OCI-LY7 (cell line): ENCODE measurements around the gene ARRDC2. TPM values are rescaled to one million over a fixed set of nuclear protein-coding genes. Genes with fewer than 3 reads are reported as not detected.

Experiments
- BruUV-seq: library from RNA; stranded (reverse); fragments of 400-500 nt; replicated peaks from 2 replicates; lab custom pipeline; 2021; lab: Mats Ljungman, UMichigan
- CTCF ChIA-PET: fragments of 300-600 bp; sonication (Branson Sonifier 250); formaldehyde crosslinking; loops from one replicate; lab custom pipeline; 2022; ENCODE audit warnings: antibody characterized with exemption; ENCODE audit not compliant: unreplicated experiment; lab: Charles Lee
- POLR2A ChIA-PET: fragments of 300-600 bp; sonication (Branson Sonifier 250); formaldehyde crosslinking; loops from one replicate; lab custom pipeline; 2022; ENCODE audit warnings: antibody characterized with exemption; lab: Charles Lee
- DNase-seq: peaks from one replicate; pipeline ENCODE4 v3.0.0-alpha.2; 2015; ENCODE audit warnings: low spot score
- H2AFZ ChIP-seq: fragments of 200-600 bp; sonication (generic), shearing (Covaris generic); 2 replicates; pipeline ENCODE4 v1.6.1; 2014; ENCODE audit warnings: mild to moderate bottlenecking, antibody characterized with exemption, low read length, moderate library complexity
- H3K27ac ChIP-seq: fragments of 200-600 bp; sonication (generic); 2 replicates; pipeline ENCODE4 v1.5.1; 2014; ENCODE audit warnings: mixed run types, low read depth, mild to moderate bottlenecking, moderate library complexity, low read length, inconsistent platforms; ENCODE audit not compliant: poor library complexity, severe bottlenecking
- H3K36me3 ChIP-seq: fragments of 200-600 bp; sonication (generic); 2 replicates; pipeline ENCODE4 v1.6.1; 2014; ENCODE audit warnings: mild to moderate bottlenecking, antibody characterized with exemption, low read length, moderate library complexity, mixed read lengths; ENCODE audit not compliant: insufficient read depth
- H3K4me1 ChIP-seq: fragments of 200-600 bp; sonication (generic); 2 replicates; pipeline ENCODE4 v1.5.1; 2014; ENCODE audit warnings: mild to moderate bottlenecking, low read length; ENCODE audit not compliant: insufficient read depth, poor library complexity, severe bottlenecking
- H3K4me2 ChIP-seq: fragments of 200-600 bp; sonication (generic); 2 replicates; pipeline ENCODE4 v1.6.1; 2014; ENCODE audit warnings: mild to moderate bottlenecking, low read length
- H3K4me3 ChIP-seq: fragments of 200-600 bp; sonication (generic); 2 replicates; pipeline ENCODE4 v1.5.1; 2014; ENCODE audit warnings: mild to moderate bottlenecking, low read depth, low read length; ENCODE audit not compliant: poor library complexity, severe bottlenecking
- H3K79me2 ChIP-seq: fragments of 200-600 bp; sonication (generic); 2 replicates; pipeline ENCODE4 v1.6.1; 2016; ENCODE audit warnings: low read depth, mild to moderate bottlenecking, low read length, moderate library complexity, mixed read lengths; ENCODE audit not compliant: insufficient read depth
- H3K9me2 ChIP-seq: fragments of 200-600 bp; sonication (generic); 2 replicates; pipeline ENCODE4 v1.6.1; 2016; ENCODE audit warnings: mild to moderate bottlenecking, low read length, mixed read lengths; ENCODE audit not compliant: insufficient read depth
- H3K9me3 ChIP-seq: fragments of 200-600 bp; sonication (generic); 2 replicates; pipeline ENCODE4 v1.6.1; 2014; ENCODE audit warnings: mild to moderate bottlenecking, mixed run types, low read length, mixed read lengths
- H4K20me1 ChIP-seq: fragments of 200-600 bp; sonication (generic); 2 replicates; pipeline ENCODE4 v1.6.1; 2014; ENCODE audit warnings: mild to moderate bottlenecking, antibody characterized with exemption, low read length, moderate library complexity, mixed read lengths; ENCODE audit not compliant: insufficient read depth
- CTCF ChIP-seq: fragments of 200-600 bp; sonication (generic); conservative IDR thresholded peaks from 2 replicates; pipeline ENCODE4 v1.5.1; 2014; ENCODE audit warnings: mild to moderate bottlenecking, antibody characterized with exemption, low read length, moderate library complexity, mixed read lengths
- EZH2phosphoT487 ChIP-seq: fragments of 200-600 bp; sonication (generic); IDR thresholded peaks from 2 replicates; pipeline ENCODE4 v1.6.1; 2018; ENCODE audit warnings: low read depth, borderline replicate concordance, mild to moderate bottlenecking, mixed run types, antibody characterized with exemption, low read length, moderate library complexity, mixed read lengths
- intact Hi-C: fragments of 100-400 bp; cut with micrococcal nuclease; formaldehyde crosslinking; loops from one replicate; pipeline ENCODE4 v1.10.0; 2022; ENCODE audit not compliant: unreplicated experiment
- total RNA-seq, 2 experiments: library from RNA; depleted of rRNA in 1 of 2; stranded (reverse); fragments of >200 nt in 1 of 2; shearing (Covaris generic) in 1 of 2; gene quantifications; 2 replicates each; pipeline ENCODE4 v1.2.3, GENCODE V29; 2014 to 2022

The ARRDC2 gene
- total RNA-seq, 2 experiments from 2014 or later, result 30.7 TPM

DNA sequence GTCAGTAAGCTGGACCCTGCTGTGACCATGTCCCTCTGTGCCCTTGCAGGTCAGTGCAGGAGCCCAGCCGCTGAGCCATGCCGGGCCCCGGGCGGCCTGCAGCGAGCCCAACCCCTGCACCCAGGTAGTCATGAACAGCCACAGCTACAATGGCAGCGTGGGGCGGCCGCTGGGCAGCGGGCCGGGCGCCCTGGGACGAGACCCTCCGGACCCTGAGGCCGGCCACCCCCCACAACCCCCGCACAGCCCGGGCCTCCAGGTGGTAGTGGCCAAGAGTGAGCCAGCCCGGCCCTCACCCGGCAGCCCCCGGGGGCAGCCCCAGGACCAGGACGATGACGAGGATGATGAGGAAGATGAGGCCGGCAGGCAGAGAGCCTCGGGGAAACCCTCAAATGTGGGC is 34.2 kb upstream of the ARRDC2 start:
- CTCF ChIA-PET, result no interaction called here
- H3K79me2 ChIP-seq, result no peaks in the 10 kb centered on the region
- H3K4me2 ChIP-seq, result no peak overlapping the region
- no peak for DNase-seq
- POLR2A ChIA-PET, result no interaction called here
- no TSS peak for BruUV-seq
- H4K20me1 ChIP-seq, result no peaks in the 10 kb centered on the region
- H3K4me3 ChIP-seq, result no peak overlapping the region
- TF ChIP-seq CTCF (no peak), EZH2phosphoT487 (no peak)
- H3K27ac ChIP-seq, result no peak overlapping the region
- no peaks in the 10 kb centered on the region for H3K9me2 ChIP-seq
- H3K9me3 ChIP-seq, result no peaks in the 10 kb centered on the region
- H3K36me3 ChIP-seq, result no peaks in the 10 kb centered on the region
- no peak overlapping the region for H2AFZ ChIP-seq
- no peaks in the 10 kb centered on the region for H3K4me1 ChIP-seq
- intact Hi-C loops, result no loop called here

- no peaks in the 10 kb centered on the region for H3K36me3 ChIP-seq
- H3K4me1 ChIP-seq, result peaks cover 3% of the 10 kb centered on the region
- no peaks in the 10 kb centered on the region for H3K9me3 ChIP-seq
- no peak for DNase-seq
- no peak overlapping the region for H2AFZ ChIP-seq
- H3K27ac ChIP-seq, result no peak overlapping the region
- POLR2A ChIA-PET, result no interaction called here
- no peak overlapping the region for H3K4me3 ChIP-seq
- BruUV-seq, result no TSS peak
- intact Hi-C loops, result no loop called here
- CTCF ChIA-PET, result no interaction called here
- no peaks in the 10 kb centered on the region for H4K20me1 ChIP-seq
- H3K9me2 ChIP-seq, result no peaks in the 10 kb centered on the region
- no peak for TF ChIP-seq EZH2phosphoT487
- no peak for TF ChIP-seq CTCF
- H3K79me2 ChIP-seq, result no peaks in the 10 kb centered on the region
- H3K4me2 ChIP-seq, result no peak overlapping the region
Observed at GRCh38 chr19:17974551-17974950, 33.4 kb upstream of the ARRDC2 start.

DNA sequence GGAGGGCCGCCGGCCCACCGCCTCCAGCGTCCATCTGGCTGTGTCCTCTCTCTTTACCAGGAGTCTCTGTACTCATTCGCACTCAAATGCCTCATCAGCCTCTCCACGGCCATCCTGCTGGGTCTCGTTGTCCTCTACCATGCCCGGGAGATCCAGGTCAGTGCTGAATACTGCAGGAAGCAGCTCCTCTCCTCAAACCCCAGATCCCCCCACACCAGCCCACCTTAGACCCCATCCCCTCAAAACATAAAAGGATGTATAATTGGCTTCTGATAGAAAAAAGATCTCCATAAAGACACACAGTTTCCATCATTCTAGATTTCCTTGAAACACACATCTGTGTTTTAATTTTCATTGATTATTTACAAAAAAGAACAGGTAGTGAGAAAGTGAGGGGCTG is 32.9 kb upstream of the ARRDC2 start:
- Histone ChIP-seq H3K9me2 (no peaks in the 10 kb centered on the region), H3K79me2 (no peaks in the 10 kb centered on the region), H3K36me3 (no peaks in the 10 kb centered on the region), H4K20me1 (no peaks in the 10 kb centered on the region), H3K4me3 (no peak overlapping the region), H3K27ac (no peak overlapping the region), H3K4me2 (no peak overlapping the region), H3K9me3 (no peaks in the 10 kb centered on the region), H3K4me1 (peaks cover 8% of the 10 kb centered on the region), H2AFZ (no peak overlapping the region)
- no peak for TF ChIP-seq CTCF
- TF ChIP-seq EZH2phosphoT487, result no peak
- CTCF ChIA-PET, result no interaction called here
- no TSS peak for BruUV-seq
- no peak for DNase-seq
- intact Hi-C loops, result no loop called here
- POLR2A ChIA-PET, result no interaction called here
